Stimulated activated CD4-positive, alpha-beta T cell treated with anti-CD3 and anti-CD28 coated beads, Interleukin-1b, Interleukin-23, amount 100 ng/mL, for 1 hour (primary cell): ENCODE results near the gene CTSD.

Experiments used
- DNase-seq, 2 donors: peaks; one replicate each; pipeline ENCODE4 v3.0.0-alpha.2; 2020; ENCODE audit warnings: low read depth in 2 of 2

Gene CTSD

GRCh38 chr11:1755692-1756561, 7.8 kb downstream of the CTSD start:
- DNase-seq, result no peak

GRCh38 chr11:1755344-1755691, 8.4 kb downstream of the CTSD start:
- DNase-seq, result no peak

- DNase-seq, result no peak
Observed at GRCh38 chr11:1754376-1755150, 9.2 kb downstream of the CTSD start.

- DNase-seq, result no peak
Observed at GRCh38 chr11:1753929-1754305, 9.8 kb downstream of the CTSD start.

GRCh38 chr11:1753229-1753928, 10.3 kb downstream of the CTSD start:
- no peak for DNase-seq

DNA sequence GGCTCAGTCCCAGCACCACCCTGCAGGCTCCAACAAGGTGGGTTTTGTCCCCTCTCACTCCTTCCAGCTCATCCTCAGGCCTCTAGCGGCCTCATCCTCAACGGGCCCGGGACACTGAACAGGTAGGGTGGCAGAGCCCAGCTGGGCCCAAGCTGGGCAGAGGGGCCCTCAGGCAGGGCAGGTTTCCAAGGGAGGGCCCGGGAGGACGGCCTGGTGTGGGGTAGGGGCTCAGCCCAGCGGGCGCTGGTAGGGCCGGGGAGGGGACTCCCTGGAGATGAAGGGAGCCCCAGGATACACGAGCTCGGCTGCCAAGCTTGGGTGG, 10.9 kb downstream of the CTSD start:
- no peak for DNase-seq

DNA sequence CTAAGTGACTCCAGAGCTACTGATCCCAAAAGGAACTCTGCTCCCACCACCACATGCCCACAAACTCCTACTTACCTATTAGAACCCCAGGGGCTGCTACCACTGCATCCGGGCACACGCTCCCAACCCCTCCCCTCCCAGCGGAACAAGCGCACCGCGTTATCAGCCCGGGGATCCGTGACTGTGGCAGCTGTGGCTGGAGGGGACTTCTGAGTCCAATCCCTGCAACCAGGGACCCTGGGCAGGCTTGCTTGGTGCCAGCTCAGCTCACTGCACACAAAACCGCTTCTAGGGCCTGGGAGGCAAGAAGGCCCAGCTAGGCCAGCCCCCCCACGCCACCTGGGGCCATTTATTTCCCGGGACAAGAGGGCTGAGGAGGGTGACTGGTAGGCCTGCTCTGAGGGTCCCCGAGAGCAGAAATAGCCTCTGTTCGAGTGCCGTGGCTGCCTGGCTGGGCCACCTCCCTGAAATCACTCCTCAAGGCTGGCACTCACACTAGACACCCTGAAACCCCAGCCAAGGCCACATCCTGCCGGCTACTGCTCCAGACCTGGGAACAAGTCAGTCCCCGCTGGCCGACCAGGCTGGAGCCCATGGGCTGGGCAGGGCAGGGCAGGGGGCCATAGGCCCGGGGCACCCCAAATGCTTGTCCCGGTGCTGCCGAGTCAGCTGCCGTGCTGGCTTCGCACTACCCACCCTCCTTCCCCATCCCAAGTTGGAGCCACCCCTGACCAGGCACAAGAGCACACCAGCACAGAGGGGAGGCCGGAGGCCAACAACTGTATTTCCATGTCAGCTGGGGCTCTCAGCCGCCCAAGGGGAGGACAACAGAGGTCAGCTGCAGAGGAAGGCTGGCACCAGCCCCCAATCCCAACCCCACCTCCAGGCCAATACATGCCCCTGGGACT, 11.5 kb downstream of the CTSD start:
- no peak for DNase-seq

DNA sequence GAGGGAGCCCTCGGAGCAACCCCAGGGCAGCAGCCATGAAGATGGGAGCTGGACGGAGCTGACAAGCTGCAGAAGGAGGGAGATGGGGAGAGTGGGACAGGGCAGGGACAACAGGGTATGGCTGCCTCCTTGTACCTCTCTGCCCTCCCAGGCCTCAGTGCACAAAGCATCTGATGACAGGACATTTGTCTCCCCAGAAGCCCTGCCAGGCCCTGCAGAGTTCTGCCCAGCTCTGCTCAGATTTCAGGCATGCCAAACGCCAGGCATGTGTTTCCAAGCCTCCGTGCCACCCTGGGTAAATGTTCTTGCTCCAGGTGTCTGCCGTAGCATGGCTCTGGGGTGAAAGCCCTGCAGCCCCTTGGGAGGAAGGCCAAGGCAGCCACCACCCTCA, 12.2 kb downstream of the CTSD start:
- DNase-seq, result no peak

GRCh38 chr11:1750840-1751530, 12.7 kb downstream of the CTSD start:
- no peak for DNase-seq

DNA sequence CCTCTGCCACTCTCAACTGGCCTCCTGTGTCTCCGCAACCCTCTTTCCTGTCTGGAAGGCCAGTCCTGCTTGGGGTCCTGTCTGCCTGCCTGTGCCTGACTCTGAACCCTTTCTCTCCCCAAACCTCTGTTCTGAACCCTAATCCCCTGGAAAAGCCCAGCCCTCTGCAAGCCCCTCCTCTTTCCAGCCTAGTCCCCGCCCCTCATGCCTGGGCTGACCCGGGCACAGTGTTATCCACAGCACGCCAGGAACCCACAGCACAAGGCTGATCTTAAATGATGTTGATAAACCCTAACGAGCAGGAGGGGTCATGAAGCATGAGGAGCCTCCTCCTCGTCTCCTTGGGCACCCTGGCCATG, 13.3 kb downstream of the CTSD start, which contains the start of gene IFITM10:
Gene IFITM10 (minus strand): TSS at position 115 of the 359 bp plus-strand sequence. CDS start 153 bp downstream, outside the sequence.
- no peak for DNase-seq

DNA sequence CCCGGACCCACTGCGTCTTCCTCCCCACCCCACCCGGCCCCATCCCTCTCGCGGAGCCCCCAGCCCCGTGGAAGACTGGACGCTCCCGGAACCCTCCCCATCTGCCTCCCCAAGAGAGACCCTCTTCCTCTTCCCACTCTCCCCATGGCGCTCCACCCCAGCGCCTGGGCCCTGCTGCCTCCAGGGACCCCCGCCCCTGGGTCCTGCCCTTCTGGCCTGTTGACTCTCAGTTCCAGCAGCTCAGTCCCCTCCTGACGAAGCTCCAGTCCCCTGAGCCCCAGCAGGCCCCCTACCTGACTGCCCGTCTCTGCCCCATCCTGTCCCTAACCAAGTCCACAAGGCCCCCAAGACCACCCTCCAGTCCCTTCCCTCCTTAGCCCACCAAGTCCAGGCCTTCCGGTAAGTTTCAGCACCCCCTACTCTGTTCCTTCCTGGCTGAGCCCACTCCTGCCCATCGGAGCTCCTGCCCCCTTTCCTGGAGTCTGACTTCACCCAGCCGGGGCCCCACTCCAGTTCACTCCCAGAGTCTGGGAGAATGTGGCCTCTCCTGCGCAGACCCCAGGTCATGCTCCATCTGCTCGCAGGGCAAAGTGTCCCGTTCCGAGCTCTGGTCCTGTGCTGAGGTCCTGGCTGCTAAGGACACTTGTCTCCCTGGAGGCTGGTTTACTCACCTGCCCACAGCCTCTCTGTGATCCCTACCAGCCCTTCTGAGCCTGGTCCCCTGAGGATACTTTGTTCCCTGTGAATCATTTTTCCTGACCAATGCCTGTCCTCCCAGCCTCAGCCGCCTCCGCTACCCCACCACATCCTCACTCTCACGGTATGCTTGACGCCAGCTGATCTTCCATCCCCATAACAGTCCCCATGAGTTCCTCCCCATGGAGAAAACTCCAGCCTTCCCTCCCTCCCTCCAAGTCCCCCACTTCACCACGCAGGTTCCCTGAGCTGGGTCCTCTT, 14.1 kb downstream of the CTSD start:
- no peak for DNase-seq

GRCh38 chr11:1748636-1749394, 14.9 kb downstream of the CTSD start:
- no peak for DNase-seq

- no peak for DNase-seq
Observed at GRCh38 chr11:1747753-1748635, 15.7 kb downstream of the CTSD start.

DNA sequence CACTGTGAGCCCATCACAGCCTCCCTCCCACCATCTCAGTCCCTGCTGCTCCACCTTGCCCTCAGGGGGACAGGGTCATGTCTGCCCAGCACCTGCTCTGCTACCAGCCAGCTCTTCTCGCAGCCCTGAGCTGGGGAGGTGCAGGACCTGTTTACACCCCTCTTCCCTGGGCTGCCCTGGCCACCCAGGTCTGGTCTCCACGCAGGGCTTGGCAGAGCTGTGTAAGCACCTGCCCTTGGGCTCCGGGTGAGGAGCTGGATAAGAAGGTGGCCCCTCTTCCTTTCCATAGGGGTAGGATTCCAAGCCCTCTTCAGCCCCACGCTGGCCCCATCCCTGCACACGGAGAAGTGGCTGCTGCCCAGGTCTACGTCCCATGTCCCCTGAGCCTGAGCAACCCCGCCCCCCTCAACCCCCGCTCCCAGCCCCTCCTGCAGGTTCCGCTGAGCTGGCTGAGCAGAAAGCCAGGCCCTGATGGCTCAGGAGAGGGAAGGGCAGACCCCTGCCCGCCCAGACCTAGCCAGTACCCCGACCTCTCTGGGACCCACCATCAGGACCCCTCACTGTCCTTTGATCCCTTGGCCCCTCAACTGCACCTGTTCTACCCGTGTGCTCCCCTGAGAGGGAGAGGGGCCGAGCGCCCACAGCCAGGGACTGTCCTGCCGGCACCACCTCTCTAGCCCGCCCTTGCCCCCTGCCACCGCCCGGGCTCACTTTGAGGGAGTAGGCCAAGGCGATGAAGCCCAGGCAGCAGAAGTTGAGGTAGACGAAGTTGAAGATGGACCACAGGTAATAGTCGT, 16.6 kb downstream of the CTSD start:
- DNase-seq, result no peak

DNA sequence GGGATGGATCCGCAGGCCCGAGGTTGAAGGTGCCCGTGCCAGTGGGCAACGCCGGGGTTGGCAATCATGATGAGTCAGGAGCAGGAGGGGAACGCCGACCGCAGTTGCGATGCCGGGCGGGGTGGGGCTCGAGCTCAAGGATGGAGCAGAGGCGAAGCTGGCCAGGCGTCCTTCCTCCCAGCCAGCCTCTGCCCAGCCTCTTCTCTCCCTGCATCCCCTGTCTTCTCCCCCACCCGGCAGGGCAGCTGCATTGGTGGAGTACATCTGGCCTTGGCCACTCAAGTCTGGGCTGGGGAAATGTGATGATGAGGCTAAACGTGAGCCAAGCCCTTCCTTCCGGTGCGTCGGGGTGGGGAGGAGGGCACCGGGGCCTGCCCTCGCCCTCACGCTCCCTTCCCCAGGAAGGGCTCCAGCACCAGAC, 17.2 kb downstream of the CTSD start:
- DNase-seq, result no peak

DNA sequence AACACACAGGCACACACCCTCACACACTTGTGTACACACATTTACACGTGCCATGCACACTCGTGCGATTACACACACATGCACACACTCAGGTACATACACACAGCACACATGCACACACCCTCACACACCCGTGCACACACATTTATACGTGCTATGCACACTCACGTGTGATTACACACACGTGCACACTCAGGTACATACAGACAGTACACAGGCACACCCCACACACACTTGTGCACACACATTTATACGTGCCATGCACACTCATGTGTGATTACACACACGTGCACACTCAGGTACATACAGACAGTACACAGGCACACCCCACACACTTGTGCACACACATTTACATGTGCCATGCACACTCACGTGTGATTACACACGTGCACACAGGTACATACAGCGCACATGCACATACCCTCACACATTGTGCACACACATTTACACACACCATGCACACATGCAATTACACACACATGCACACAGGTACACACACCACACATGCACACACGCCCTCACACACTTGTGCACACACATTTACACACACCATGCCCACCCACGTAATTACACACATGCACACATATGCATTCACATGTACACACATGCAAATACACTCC, 17.9 kb downstream of the CTSD start:
- no peak for DNase-seq
